ENCODE measurements around the gene SLC15A1. TPM values are rescaled to one million over a fixed set of nuclear protein-coding genes. Genes with fewer than 3 reads are reported as not detected.

The SLC15A1 gene
- total RNA-seq, 1 experiment from 2014 or later = 2.6 TPM

- Histone ChIP-seq H3K79me2 (ENCODE audit: insufficient read depth, low read length) (no peaks in the 10 kb centered on the region), H3K4me1 (ENCODE audit: control insufficient read depth in 1 of 2, insufficient read depth in 2 of 2, low read length in 2 of 2) (peaks cover 0 to 19% of the 10 kb centered on the region in 2 experiments; a peak in 2 of 4 replicates), H3K9me2 (ENCODE audit: insufficient read depth) (no peaks in the 10 kb centered on the region), H4K20me1 (ENCODE audit: insufficient read depth) (no peaks in the 10 kb centered on the region), H3K9me3 (ENCODE audit: control insufficient read depth in 1 of 2, insufficient read depth in 1 of 2, low read depth in 1 of 2, low read length in 2 of 2) (no peaks in the 10 kb centered on the region), H3K27ac (ENCODE audit: low read depth, low read length) (no peak overlapping the region), H3K4me2 (ENCODE audit: low read length) (peak overlapping the region; percentile 34), H3K9ac (ENCODE audit: low read length) (no peak overlapping the region), H3K36me3 (ENCODE audit: control insufficient read depth in 1 of 2, insufficient read depth in 2 of 2, low read length in 2 of 2) (no peaks in the 10 kb centered on the region), H3K4me3 (replicated peaks in 1 of 2; ENCODE audit: low read depth in 1 of 2, low read length in 2 of 2) (no peak overlapping the region), H3K27me3 (ENCODE audit: insufficient read depth, low read length) (no peaks in the 10 kb centered on the region), H2AFZ (ENCODE audit: low read depth, low read length, poor library complexity, severe bottlenecking) (no peak overlapping the region)
- DNase-seq (ENCODE audit: low read depth, low spot score) (no peak), ATAC-seq (no peak)
- BruUV-seq (replicated peaks) = no TSS peak
- ChIA-PET CTCF (no interaction called here), RAD21 (ENCODE audit: low non-redundant PET in 1 of 2, low total read pairs in 2 of 2, uncharacterized antibody in 2 of 2, unreplicated experiment in 2 of 2) (no interaction called here), POLR2A (no interaction called here)
- TF ChIP-seq FOSL1 (IDR thresholded peaks at IDR 0.05; ENCODE audit: low read depth) = peak; percentile 55; the same call in 1 of the 2 replicates
- no peak for TF ChIP-seq REST (IDR thresholded peaks at IDR 0.05; ENCODE audit: low read depth)
- TF ChIP-seq SP1 (IDR thresholded peaks at IDR 0.05; ENCODE audit: low read depth) = peak; percentile 15; the same call in 1 of the 2 replicates
- no peak for TF ChIP-seq ZFX (IDR thresholded peaks at IDR 0.05)
- TF ChIP-seq JUND (IDR thresholded peaks at IDR 0.05) = peak; percentile 40; the same call in 1 of the 2 replicates
- TF ChIP-seq CEBPB (IDR thresholded peaks at IDR 0.05; ENCODE audit: low read depth) = peak; percentile 85
- intact Hi-C loops (cut with micrococcal nuclease) = no loop called here
Measured at GRCh38 chr13:98746968-98747367, 5.5 kb downstream of the SLC15A1 start.

DNA sequence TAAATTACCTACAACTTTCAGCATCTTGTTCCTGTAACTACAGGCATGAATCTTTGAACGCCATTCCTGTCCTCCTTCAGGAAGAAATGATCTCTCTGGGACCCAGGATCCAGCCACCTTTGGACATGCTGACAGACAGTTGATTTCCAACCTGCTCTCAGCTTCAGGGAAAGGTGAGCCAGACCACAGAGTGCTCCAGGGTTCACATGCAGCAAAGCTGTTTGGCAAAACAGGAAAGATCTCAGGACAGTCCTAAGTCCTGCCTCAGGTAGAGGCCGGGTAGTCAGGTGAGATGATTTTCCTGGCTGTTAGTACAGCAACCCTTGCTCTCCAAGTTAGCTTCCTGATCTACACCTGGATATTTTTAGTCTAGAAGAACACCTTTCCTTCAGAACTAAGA lies 9.1 kb downstream of the SLC15A1 start:
- H3K79me2 ChIP-seq (ENCODE audit: insufficient read depth, low read length) = no peaks in the 10 kb centered on the region
- H3K9me2 ChIP-seq (ENCODE audit: insufficient read depth) = no peaks in the 10 kb centered on the region
- H3K27me3 ChIP-seq (ENCODE audit: insufficient read depth, low read length) = no peaks in the 10 kb centered on the region
- H4K20me1 ChIP-seq (ENCODE audit: insufficient read depth) = no peaks in the 10 kb centered on the region
- no peak overlapping the region for H3K4me2 ChIP-seq (ENCODE audit: low read length)
- H3K9ac ChIP-seq (ENCODE audit: low read length) = no peak overlapping the region
- peaks cover 0 to 9% of the 10 kb centered on the region in 2 experiments; a peak in 2 of 4 replicates for H3K4me1 ChIP-seq (ENCODE audit: control insufficient read depth in 1 of 2, insufficient read depth in 2 of 2, low read length in 2 of 2)
- intact Hi-C loops (cut with micrococcal nuclease) = no loop called here
- ATAC-seq = no peak
- no peak for DNase-seq (ENCODE audit: low read depth, low spot score)
- ChIA-PET CTCF (no interaction called here), POLR2A (no interaction called here), RAD21 (ENCODE audit: low non-redundant PET in 1 of 2, low total read pairs in 2 of 2, uncharacterized antibody in 2 of 2, unreplicated experiment in 2 of 2) (no interaction called here)
- H3K27ac ChIP-seq (ENCODE audit: low read depth, low read length) = no peak overlapping the region
- no peak overlapping the region for H3K4me3 ChIP-seq (replicated peaks in 1 of 2; ENCODE audit: low read depth in 1 of 2, low read length in 2 of 2)
- H3K9me3 ChIP-seq (ENCODE audit: control insufficient read depth in 1 of 2, insufficient read depth in 1 of 2, low read depth in 1 of 2, low read length in 2 of 2) = peaks cover 0 to 4% of the 10 kb centered on the region in 2 experiments; a peak in 1 of 4 replicates
- H3K36me3 ChIP-seq (ENCODE audit: control insufficient read depth in 1 of 2, insufficient read depth in 2 of 2, low read length in 2 of 2) = no peaks in the 10 kb centered on the region
- BruUV-seq (replicated peaks) = no TSS peak
- H2AFZ ChIP-seq (ENCODE audit: low read depth, low read length, poor library complexity, severe bottlenecking) = no peak overlapping the region
- no peak for TF ChIP-seq ZNF274 (IDR thresholded peaks at IDR 0.05; ENCODE audit: low read depth, low read length)
- TF ChIP-seq EZH2 (IDR thresholded peaks at IDR 0.05) = no peak
- no peak for TF ChIP-seq EZH2phosphoT487 (IDR thresholded peaks at IDR 0.05; ENCODE audit: borderline replicate concordance)
- no peak for TF ChIP-seq POLR2AphosphoS5 (IDR thresholded peaks at IDR 0.05; ENCODE audit: low read depth, low read length)
- TF ChIP-seq REST (IDR thresholded peaks at IDR 0.05; ENCODE audit: low read depth) = no peak
- no peak for TF ChIP-seq JUND (IDR thresholded peaks at IDR 0.05)
- no peak for TF ChIP-seq YY1 (IDR thresholded peaks at IDR 0.05; ENCODE audit: extremely low read depth, insufficient replicate concordance, low read depth, low read length)
- TF ChIP-seq CBX3 (IDR thresholded peaks at IDR 0.05; ENCODE audit: low read depth) = no peak
- TF ChIP-seq FOSL1 (IDR thresholded peaks at IDR 0.05; ENCODE audit: low read depth) = no peak

All from HCT116 (cell line).